Vagina (tissue), 2 donors: ENCODE results near the gene SDF2.

Source experiments
- CTCF ChIP-seq, 3 experiments: fragments of 450-650 bp in 2 of 3; fragments of 200-600 bp in 1 of 3; sonication (generic) in 1 of 3; IDR thresholded peaks; one replicate each; pipeline ENCODE4 v1.5.1; 2017 to 2019; ENCODE audit warnings: antibody characterized with exemption in 3 of 3, mild to moderate bottlenecking in 2 of 3, moderate library complexity in 2 of 3
- POLR2A ChIP-seq, 2 donors: fragments of 450-650 bp; IDR thresholded peaks; one replicate each; pipeline ENCODE4 v1.6.1; 2017; ENCODE audit warnings: antibody characterized with exemption in 2 of 2, mild to moderate bottlenecking in 2 of 2, moderate library complexity in 2 of 2
- POLR2AphosphoS5 ChIP-seq, 2 donors: sonication (generic); formaldehyde crosslinking; IDR thresholded peaks; one replicate each; pipeline ENCODE4 v1.9.0; 2017; ENCODE audit warnings: antibody characterized with exemption in 2 of 2, mild to moderate bottlenecking in 2 of 2, low read depth in 1 of 2; ENCODE audit not compliant: insufficient read depth in 1 of 2

- TF ChIP-seq CTCF (IDR thresholded peaks at IDR 0.05) (no peak), POLR2AphosphoS5 (IDR thresholded peaks at IDR 0.05; ENCODE audit: insufficient read depth in 1 of 2, low read depth in 1 of 2) (no peak), POLR2A (IDR thresholded peaks at IDR 0.05) (no peak)
Observed at GRCh38 chr17:28675980-28676379, 14.3 kb upstream of the SDF2 start.
